Erythroblast (primary cell): ENCODE data around the gene HNRNPAB.

Source experiments
- GATA1 ChIP-seq: IDR thresholded peaks from 2 replicates; pipeline ENCODE4 v1.6.1; 2011; ENCODE audit warnings: low read depth, mild to moderate bottlenecking, control low read depth, low read length, moderate library complexity
- POLR2A ChIP-seq: IDR thresholded peaks from 2 replicates; pipeline ENCODE4 v1.6.1; 2011; ENCODE audit warnings: mild to moderate bottlenecking, low read length

- no peak for TF ChIP-seq POLR2A
- TF ChIP-seq GATA1: no peak
These were observed 42.4 kb downstream of the HNRNPAB start for GRCh38 chr5:178246624-178247279.
